GM21390 (cell line): ENCODE measurements around the gene RCBTB2.

Experiments used
- ATAC-seq: cut with Tn5 transposase; IDR thresholded peaks from one replicate; pipeline ENCODE4 v1.9.1; 2021; ENCODE audit not compliant: unreplicated experiment

Gene RCBTB2

GRCh38 chr13:48564056-48564455 lies 31.2 kb upstream of the RCBTB2 start:
- no peak for ATAC-seq

- ATAC-seq, result no peak
Measured at GRCh38 chr13:48563626-48564025, 30.7 kb upstream of the RCBTB2 start.

- peak; percentile 95 for ATAC-seq
Measured at GRCh38 chr13:48562296-48563066, 29.6 kb upstream of the RCBTB2 start.

GRCh38 chr13:48561466-48562235 lies 28.8 kb upstream of the RCBTB2 start:
- ATAC-seq, result no peak

GRCh38 chr13:48560657-48561337 lies 27.9 kb upstream of the RCBTB2 start:
- ATAC-seq, result no peak

- ATAC-seq, result no peak
Measured at GRCh38 chr13:48559638-48560320, 26.9 kb upstream of the RCBTB2 start.

GRCh38 chr13:48556817-48557216 lies 23.9 kb upstream of the RCBTB2 start:
- ATAC-seq, result no peak

GRCh38 chr13:48555441-48555840 lies 22.6 kb upstream of the RCBTB2 start:
- ATAC-seq, result no peak

- no peak for ATAC-seq
Measured at GRCh38 chr13:48551329-48551728, 18.4 kb upstream of the RCBTB2 start.

- ATAC-seq, result no peak
Measured at GRCh38 chr13:48549658-48550057, 16.8 kb upstream of the RCBTB2 start.

- no peak for ATAC-seq
Measured at GRCh38 chr13:48547663-48548092, 14.8 kb upstream of the RCBTB2 start.

GRCh38 chr13:48545608-48546007 lies 12.7 kb upstream of the RCBTB2 start:
- ATAC-seq, result no peak

GRCh38 chr13:48542581-48543341 lies 9.9 kb upstream of the RCBTB2 start:
- ATAC-seq, result no peak

- ATAC-seq, result no peak
Measured at GRCh38 chr13:48542138-48542537, 9.3 kb upstream of the RCBTB2 start.

GRCh38 chr13:48539550-48539949 lies 6.7 kb upstream of the RCBTB2 start:
- ATAC-seq, result no peak

GRCh38 chr13:48536621-48537250 lies 3.9 kb upstream of the RCBTB2 start:
- ATAC-seq, result no peak

GRCh38 chr13:48535766-48536165 lies 2.9 kb upstream of the RCBTB2 start:
- ATAC-seq, result no peak

- ATAC-seq, result no peak
Measured at GRCh38 chr13:48534911-48535501, 2.1 kb upstream of the RCBTB2 start.

- ATAC-seq, result no peak
Measured at GRCh38 chr13:48533961-48534600, 1.2 kb upstream of the RCBTB2 start.
